HCT116 (cell line): ENCODE data around the gene LINGO1. TPM values are rescaled to one million over a fixed set of nuclear protein-coding genes. Genes with fewer than 3 reads are reported as not detected.

ENCODE experiments used
- ATAC-seq: fragments of 200-7000 bp; cut with Tn5 transposase; 2 replicates; pipeline ENCODE4 v1.9.1; 2020; ENCODE audit warnings: mild to moderate bottlenecking, moderate library complexity
- BruUV-seq: library from RNA; stranded (reverse); fragments of 400-500 nt; replicated peaks from 2 replicates; lab custom pipeline; 2021; lab: Mats Ljungman, UMichigan
- CTCF ChIA-PET: fragments of 300-600 bp; sonication (Branson Sonifier 250); formaldehyde crosslinking; loops from one replicate; lab custom pipeline; 2021; ENCODE audit warnings: antibody characterized with exemption; lab: Charles Lee
- POLR2A ChIA-PET: fragments of 300-600, 350-600 bp; sonication (Branson Sonifier 250); formaldehyde crosslinking; loops from one replicate; lab custom pipeline; 2021; ENCODE audit warnings: antibody characterized with exemption; lab: Charles Lee
- RAD21 ChIA-PET, 2 experiments: fragments of 300-600 bp; sonication (Branson Sonifier 250); formaldehyde crosslinking; loops; one replicate each; lab custom pipeline; 2023; ENCODE audit warnings: low total read pairs in 2 of 2; ENCODE audit not compliant: uncharacterized antibody in 2 of 2, unreplicated experiment in 2 of 2, low non-redundant PET in 1 of 2; lab: Charles Lee
- DNase-seq: peaks from one replicate; pipeline ENCODE4 v3.0.0-alpha.2; 2010; ENCODE audit warnings: low read depth, low spot score
- H2AFZ ChIP-seq: fragments of 200-600 bp; shearing (Covaris generic), sonication (generic); 2 replicates; pipeline ENCODE4 v1.6.1; 2017; ENCODE audit warnings: low read depth, mixed run types, mixed read lengths, antibody characterized with exemption, low read length; ENCODE audit not compliant: poor library complexity, severe bottlenecking
- H3K27ac ChIP-seq: 2 replicates; pipeline ENCODE4 v1.5.1; 2012; ENCODE audit warnings: low read depth, low read length
- H3K27me3 ChIP-seq: fragments of 200-600 bp; sonication (generic); 2 replicates; pipeline ENCODE4 v1.6.1; 2016; ENCODE audit warnings: mixed run types, low read length, mixed read lengths; ENCODE audit not compliant: insufficient read depth
- H3K36me3 ChIP-seq, 2 experiments: fragments of 200-500 bp in 1 of 2; fragments of 200-600 bp in 1 of 2; sonication (Bioruptor generic) in 1 of 2; sonication (generic) in 1 of 2; 2 replicates each; pipeline versions ENCODE4 v1.5.1 to v1.6.1; 2014 to 2016; ENCODE audit warnings: low read length in 2 of 2, inconsistent platforms in 1 of 2, mixed read lengths in 1 of 2, mixed run types in 1 of 2; ENCODE audit not compliant: insufficient read depth in 2 of 2, control insufficient read depth in 1 of 2
- H3K4me1 ChIP-seq, 2 experiments: fragments of 200-600 bp in 1 of 2; sonication (generic) in 1 of 2; 2 replicates each; pipeline versions ENCODE4 v1.5.1 to v1.6.1; 2012 to 2017; ENCODE audit warnings: low read length in 2 of 2, inconsistent platforms in 1 of 2, mild to moderate bottlenecking in 1 of 2, mixed read lengths in 1 of 2, mixed run types in 1 of 2, moderate library complexity in 1 of 2; ENCODE audit not compliant: insufficient read depth in 2 of 2, control insufficient read depth in 1 of 2
- H3K4me2 ChIP-seq: fragments of 200-600 bp; sonication (generic); 2 replicates; pipeline ENCODE4 v1.6.1; 2017; ENCODE audit warnings: mixed run types, low read length, mixed read lengths
- H3K4me3 ChIP-seq, 2 experiments: fragments of 200-600 bp in 1 of 2; sonication (generic) in 1 of 2; replicated peaks in 1 of 2; 2 replicates each; pipeline ENCODE4 v1.5.1; 2011 to 2016; ENCODE audit warnings: low read length in 2 of 2, control low read depth in 1 of 2, low read depth in 1 of 2, mild to moderate bottlenecking in 1 of 2, mixed read lengths in 1 of 2, mixed run types in 1 of 2
- H3K79me2 ChIP-seq: fragments of 200-600 bp; sonication (generic); 2 replicates; pipeline ENCODE4 v1.6.1; 2017; ENCODE audit warnings: mild to moderate bottlenecking, mixed run types, low read length, moderate library complexity, mixed read lengths; ENCODE audit not compliant: insufficient read depth
- H3K9ac ChIP-seq: fragments of 200-600 bp; sonication (generic); 2 replicates; pipeline ENCODE4 v1.6.1; 2016; ENCODE audit warnings: low read length, mixed read lengths
- H3K9me2 ChIP-seq: fragments of 200-600 bp; sonication (generic), shearing (Covaris generic); 2 replicates; pipeline ENCODE4 v1.6.1; 2017; ENCODE audit warnings: mixed run types, mild to moderate bottlenecking, moderate library complexity; ENCODE audit not compliant: insufficient read depth
- H3K9me3 ChIP-seq, 2 experiments: fragments of 200-500 bp in 1 of 2; fragments of 200-600 bp in 1 of 2; sonication (Bioruptor generic) in 1 of 2; sonication (generic) in 1 of 2; 2 replicates each; pipeline ENCODE4 v1.6.1; 2014 to 2017; ENCODE audit warnings: low read length in 2 of 2, mixed read lengths in 2 of 2, inconsistent platforms in 1 of 2, low read depth in 1 of 2, mild to moderate bottlenecking in 1 of 2, mixed run types in 1 of 2, moderate library complexity in 1 of 2; ENCODE audit not compliant: control insufficient read depth in 1 of 2, insufficient read depth in 1 of 2
- H4K20me1 ChIP-seq: fragments of 200-600 bp; sonication (generic), shearing (Covaris generic); 2 replicates; pipeline ENCODE4 v1.6.1; 2017; ENCODE audit warnings: mixed run types, mild to moderate bottlenecking, moderate library complexity; ENCODE audit not compliant: insufficient read depth
- CBX3 ChIP-seq: IDR thresholded peaks from 2 replicates; pipeline ENCODE4 v1.6.1; 2012; ENCODE audit warnings: low read depth
- EGR1 ChIP-seq: IDR thresholded peaks from 2 replicates; pipeline ENCODE4 v1.6.1; 2012; ENCODE audit warnings: low read depth
- EZH2phosphoT487 ChIP-seq: fragments of 200-600 bp; IDR thresholded peaks from 2 replicates; pipeline ENCODE4 v1.6.1; 2018; ENCODE audit warnings: antibody characterized with exemption, borderline replicate concordance
- POLR2AphosphoS5 ChIP-seq: IDR thresholded peaks from 2 replicates; pipeline ENCODE4 v1.6.1; 2011; ENCODE audit warnings: mild to moderate bottlenecking, low read depth, low read length, moderate library complexity
- RAD21 ChIP-seq: IDR thresholded peaks from 2 replicates; pipeline ENCODE4 v1.6.1; 2012; ENCODE audit warnings: low read depth, mild to moderate bottlenecking
- SIN3A ChIP-seq: IDR thresholded peaks from 2 replicates; pipeline ENCODE4 v1.6.1; 2012; ENCODE audit warnings: low read depth
- SP1 ChIP-seq: IDR thresholded peaks from 2 replicates; pipeline ENCODE4 v1.6.1; 2012; ENCODE audit warnings: low read depth
- TCF7L2 ChIP-seq: IDR thresholded peaks from 2 replicates; pipeline ENCODE4 v1.7.0; 2011; ENCODE audit warnings: borderline replicate concordance, inconsistent platforms; ENCODE audit not compliant: insufficient read depth, insufficient read length; ENCODE audit errors: extremely low read depth
- YY1 ChIP-seq: IDR thresholded peaks from 2 replicates; pipeline ENCODE4 v1.6.1; 2011; ENCODE audit warnings: low read length, low read depth, moderate library complexity, mild to moderate bottlenecking; ENCODE audit not compliant: insufficient replicate concordance; ENCODE audit errors: extremely low read depth
- ZFX ChIP-seq: fragments of 450-650 bp; IDR thresholded peaks from 2 replicates; pipeline ENCODE4 v1.6.1; 2017
- intact Hi-C: fragments of 100-400 bp; cut with micrococcal nuclease; formaldehyde crosslinking; loops from 2 replicates; pipeline ENCODE4 v1.10.0; 2022
- total RNA-seq: library from RNA; stranded (reverse); gene quantifications from one replicate; pipeline ENCODE4 v1.2.1, GENCODE V29; 2021; ENCODE audit not compliant: unreplicated experiment
- TF ChIP-seq, protein P1 (sequence below), 3 experiments: fragments of 200-600 bp in 1 of 3; sonication (generic) in 1 of 3; IDR thresholded peaks in 2 of 3; conservative IDR thresholded peaks in 1 of 3; 2 replicates each; pipeline ENCODE4 v1.5.1; 2012 to 2017; ENCODE audit warnings: low read depth in 2 of 3, low read length in 2 of 3, antibody characterized with exemption in 1 of 3, borderline replicate concordance in 1 of 3, control low read depth in 1 of 3, mild to moderate bottlenecking in 1 of 3, mixed read lengths in 1 of 3, mixed run types in 1 of 3, moderate library complexity in 1 of 3; ENCODE audit not compliant: insufficient read depth in 1 of 3

The LINGO1 gene
- total RNA-seq, 1 experiment from 2014 or later, result 15.6 TPM

DNA sequence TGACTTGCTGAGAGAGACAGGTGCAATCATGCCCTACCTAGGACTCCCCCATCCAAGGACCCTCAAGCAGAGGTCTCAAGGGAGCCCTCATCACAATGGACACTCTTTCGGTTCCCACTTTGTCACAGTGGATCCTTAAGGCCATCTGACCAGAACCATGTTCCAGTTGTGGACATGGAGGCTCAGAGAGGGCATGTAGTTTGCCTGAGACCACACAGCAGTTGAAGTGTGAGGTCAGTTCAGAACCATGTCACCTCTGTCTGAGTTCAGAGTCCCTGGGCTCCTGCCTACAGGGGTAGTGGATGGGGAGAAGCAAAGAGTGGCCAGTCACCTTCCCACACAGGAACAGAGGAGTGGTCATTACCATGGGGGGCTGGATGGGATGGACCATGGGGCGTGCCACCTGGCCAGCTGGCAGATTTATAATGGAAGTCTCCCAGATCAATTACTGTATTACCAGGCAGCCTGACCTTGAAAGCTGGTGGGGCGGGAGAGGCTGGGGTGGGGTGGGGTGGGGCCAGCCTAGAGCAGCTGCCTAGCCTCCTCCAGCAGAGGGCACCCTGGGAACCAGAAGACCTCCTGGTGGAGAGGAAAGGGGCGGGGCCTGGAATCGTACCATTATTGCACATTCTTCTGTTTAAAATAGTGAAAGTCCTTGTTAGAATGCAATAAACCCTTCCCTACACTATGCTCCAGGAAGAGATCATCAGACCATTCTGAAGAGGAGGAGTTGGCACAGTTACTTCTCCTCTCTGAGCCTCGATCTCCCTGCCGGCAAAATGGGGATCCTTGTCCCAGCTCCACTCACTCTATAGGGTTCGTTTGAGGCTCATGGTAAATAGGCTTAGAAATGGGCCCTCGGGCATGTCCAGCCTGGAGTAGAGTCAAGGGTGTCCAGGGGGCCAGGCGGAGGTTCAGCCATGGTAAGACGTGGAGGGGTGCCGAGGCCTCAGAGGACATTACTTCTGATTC lies 26.9 kb upstream of the LINGO1 start:
- Histone ChIP-seq H3K4me1 (peaks cover 2 to 10% of the 10 kb centered on the region in 2 experiments; a peak in 3 of 4 replicates), H3K9me2 (no peaks in the 10 kb centered on the region), H3K4me3 (no peak overlapping the region), H3K36me3 (no peaks in the 10 kb centered on the region), H3K9ac (no peak overlapping the region), H3K27ac (no peak overlapping the region), H2AFZ (peak overlapping the region; percentile 91), H4K20me1 (no peaks in the 10 kb centered on the region), H3K4me2 (peak overlapping the region; percentile 43; the same call in 1 of the 2 replicates), H3K27me3 (no peaks in the 10 kb centered on the region), H3K9me3 (no peaks in the 10 kb centered on the region), H3K79me2 (no peaks in the 10 kb centered on the region)
- ChIA-PET CTCF (interaction anchor here (0.9 to 1.7 kb wide), 5 partner anchors 8 to 161 kb away, joined by 3 to 11 read pairs (median 5); partner anchors contain the start of gene LINGO1), RAD21 (interaction anchor here (0.6 to 1.3 kb wide), 4 partner anchors 89 to 162 kb away, joined by 3 to 10 read pairs (median 5); no protein-coding TSS in a partner anchor), POLR2A (no interaction called here)
- peak; percentile 34 for DNase-seq
- peak; percentile 89 for ATAC-seq
- TF ChIP-seq, protein P1, sequence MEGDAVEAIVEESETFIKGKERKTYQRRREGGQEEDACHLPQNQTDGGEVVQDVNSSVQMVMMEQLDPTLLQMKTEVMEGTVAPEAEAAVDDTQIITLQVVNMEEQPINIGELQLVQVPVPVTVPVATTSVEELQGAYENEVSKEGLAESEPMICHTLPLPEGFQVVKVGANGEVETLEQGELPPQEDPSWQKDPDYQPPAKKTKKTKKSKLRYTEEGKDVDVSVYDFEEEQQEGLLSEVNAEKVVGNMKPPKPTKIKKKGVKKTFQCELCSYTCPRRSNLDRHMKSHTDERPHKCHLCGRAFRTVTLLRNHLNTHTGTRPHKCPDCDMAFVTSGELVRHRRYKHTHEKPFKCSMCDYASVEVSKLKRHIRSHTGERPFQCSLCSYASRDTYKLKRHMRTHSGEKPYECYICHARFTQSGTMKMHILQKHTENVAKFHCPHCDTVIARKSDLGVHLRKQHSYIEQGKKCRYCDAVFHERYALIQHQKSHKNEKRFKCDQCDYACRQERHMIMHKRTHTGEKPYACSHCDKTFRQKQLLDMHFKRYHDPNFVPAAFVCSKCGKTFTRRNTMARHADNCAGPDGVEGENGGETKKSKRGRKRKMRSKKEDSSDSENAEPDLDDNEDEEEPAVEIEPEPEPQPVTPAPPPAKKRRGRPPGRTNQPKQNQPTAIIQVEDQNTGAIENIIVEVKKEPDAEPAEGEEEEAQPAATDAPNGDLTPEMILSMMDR (IDR thresholded peaks at IDR 0.05 in 2 of 3, conservative IDR thresholded peaks at IDR 0.05 in 1 of 3; ENCODE audit: borderline replicate concordance in 1 of 3, insufficient read depth in 1 of 3, low read depth in 2 of 3, low read length in 2 of 3), result peak; percentile 46 to 61 (median 56); a peak in 5 of 6 replicates
- TF ChIP-seq RAD21, result peak; percentile 50
- no peak for TF ChIP-seq POLR2AphosphoS5
- intact Hi-C loops, result loop anchor here (1.0 to 5.0 kb wide), 3 partner anchors 126 to 213 kb away; no protein-coding TSS in a partner anchor
- no TSS peak for BruUV-seq

DNA sequence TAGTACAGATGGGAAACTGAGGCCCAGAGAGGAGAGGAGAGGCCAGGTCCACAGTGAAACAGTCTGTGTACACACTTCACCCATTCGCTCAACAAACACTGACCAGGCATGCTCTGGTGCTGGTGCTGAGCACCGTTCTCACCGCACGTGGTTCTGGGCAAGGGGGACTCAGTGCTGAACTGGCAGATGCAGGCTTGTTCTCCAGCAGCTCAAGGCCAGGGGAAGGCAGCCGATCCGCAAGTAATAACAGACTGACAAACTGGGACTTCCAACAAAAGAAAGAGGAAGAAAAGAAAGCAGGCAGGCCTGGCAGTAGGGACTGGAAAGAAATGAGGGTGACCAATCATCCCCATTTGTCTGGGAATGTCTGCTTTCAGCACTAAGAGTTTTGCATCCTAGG lies 25.6 kb upstream of the LINGO1 start:
- Histone ChIP-seq H3K36me3 (no peaks in the 10 kb centered on the region), H2AFZ (no peak overlapping the region), H3K79me2 (no peaks in the 10 kb centered on the region), H3K27me3 (no peaks in the 10 kb centered on the region), H3K9me2 (no peaks in the 10 kb centered on the region), H3K27ac (no peak overlapping the region), H4K20me1 (no peaks in the 10 kb centered on the region), H3K4me2 (no peak overlapping the region), H3K9ac (no peak overlapping the region), H3K4me3 (no peak overlapping the region), H3K4me1 (peaks cover 2 to 12% of the 10 kb centered on the region in 2 experiments; a peak in 3 of 4 replicates), H3K9me3 (no peaks in the 10 kb centered on the region; a peak in 1 of 4 replicates)
- intact Hi-C loops, result loop anchor here (5.0 kb wide), 1 partner anchor 214 kb away; no protein-coding TSS in a partner anchor
- ChIA-PET RAD21 (no interaction called here), CTCF (no interaction called here), POLR2A (no interaction called here)
- ATAC-seq (no peak), DNase-seq (no peak)
- no TSS peak for BruUV-seq
- TF ChIP-seq EGR1, result no peak
- no peak for TF ChIP-seq SIN3A
- TF ChIP-seq, protein P1 (IDR thresholded peaks at IDR 0.05 in 2 of 3, conservative IDR thresholded peaks at IDR 0.05 in 1 of 3; ENCODE audit: borderline replicate concordance in 1 of 3, insufficient read depth in 1 of 3, low read depth in 2 of 3, low read length in 2 of 3), result no peak
- TF ChIP-seq CBX3, result no peak
- no peak for TF ChIP-seq POLR2AphosphoS5
- TF ChIP-seq YY1, result no peak
- no peak for TF ChIP-seq TCF7L2
- TF ChIP-seq ZFX, result no peak
- no peak for TF ChIP-seq EZH2phosphoT487
- no peak for TF ChIP-seq SP1
